Activated CD8-positive, alpha-beta memory T cell treated with anti-CD3 and anti-CD28 coated beads for 24 hours (primary cell): ENCODE results near the gene FASN.

Source experiments
- DNase-seq: peaks from one replicate; pipeline ENCODE4 v3.0.0-alpha.2; 2020

Gene FASN

DNA sequence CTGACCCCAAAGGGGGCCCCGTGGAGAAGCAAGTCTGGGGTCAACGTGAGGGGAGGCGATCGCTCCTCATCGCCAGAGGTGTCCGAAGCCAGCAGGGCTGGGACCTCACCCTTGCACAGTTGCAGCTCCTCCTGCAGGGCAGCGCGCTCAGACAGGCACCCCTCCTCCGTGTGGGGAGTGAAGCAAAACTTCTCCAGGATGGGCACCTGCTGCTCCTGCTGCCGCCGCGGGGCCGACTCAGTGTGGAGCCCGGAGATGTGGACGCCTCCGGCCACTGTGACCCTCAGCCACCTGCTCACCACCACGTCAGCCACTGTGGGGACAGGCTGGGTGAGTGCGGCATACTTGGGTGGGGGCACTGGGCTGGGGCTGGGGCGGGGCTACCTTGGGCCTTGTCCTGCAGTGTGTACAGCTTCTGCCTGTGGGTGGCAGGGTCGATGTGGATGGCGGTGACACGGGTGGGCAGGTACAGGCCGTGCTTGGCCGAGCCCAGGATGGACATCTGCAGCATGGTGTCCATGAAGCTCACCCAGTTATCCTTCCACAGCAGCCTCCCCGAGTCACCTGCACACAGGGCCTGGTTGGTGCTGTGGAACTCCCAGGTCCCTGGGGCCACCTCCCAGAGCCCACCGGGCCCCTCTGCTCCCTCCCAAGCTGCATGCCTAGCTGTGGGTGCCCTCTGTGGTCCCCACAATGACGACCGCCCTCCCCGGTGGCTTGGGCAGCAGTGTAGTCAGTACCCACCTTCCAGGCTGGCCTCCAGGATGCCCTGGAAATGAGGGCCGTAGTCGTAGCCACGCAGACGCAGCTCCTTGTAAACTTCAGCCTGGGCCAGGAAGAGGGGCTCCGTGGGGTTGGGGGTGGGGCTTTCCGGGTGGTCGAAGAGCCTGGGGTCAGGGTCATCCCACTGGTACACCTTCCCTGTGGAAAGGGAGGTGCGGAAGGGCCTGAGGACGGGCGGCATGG is 10.8 kb downstream of the FASN start:
- no peak for DNase-seq

GRCh38 chr17:82085931-82086764 is 11.9 kb downstream of the FASN start:
- DNase-seq: no peak

GRCh38 chr17:82085031-82085861 is 12.8 kb downstream of the FASN start:
- DNase-seq: no peak

DNA sequence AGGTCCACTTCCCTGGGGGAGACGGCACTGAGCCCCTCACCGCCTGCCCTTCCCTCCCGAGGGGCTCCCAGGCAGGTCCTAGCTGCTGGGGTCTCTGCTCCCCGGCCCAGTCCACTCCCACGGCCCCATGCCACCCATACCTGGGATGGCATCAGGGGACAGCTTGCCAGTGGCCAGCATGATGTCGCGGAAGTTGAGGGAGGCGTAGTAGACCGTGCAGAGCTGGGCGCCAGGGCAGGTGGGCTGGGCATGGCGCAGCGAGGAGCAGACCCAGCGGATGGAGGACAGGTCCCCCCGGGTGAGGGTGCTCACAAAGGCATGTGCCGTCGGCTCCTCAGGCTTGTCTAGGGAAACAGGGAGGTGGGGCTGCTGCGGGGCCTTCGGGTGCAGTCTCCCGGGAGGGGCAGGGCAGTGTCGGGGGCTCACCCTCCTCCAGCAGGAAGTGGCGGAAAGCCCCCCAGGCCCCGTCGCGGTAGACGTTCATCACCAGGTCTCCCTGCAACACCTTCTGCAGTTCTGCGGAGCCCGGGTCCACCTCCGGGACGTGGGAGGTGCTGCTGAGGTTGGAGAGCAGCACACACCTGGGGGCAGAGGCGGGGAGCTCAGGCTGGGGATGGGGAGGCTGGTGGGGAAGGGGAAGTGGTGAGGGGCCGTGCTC is 13.5 kb downstream of the FASN start:
- DNase-seq: no peak

DNA sequence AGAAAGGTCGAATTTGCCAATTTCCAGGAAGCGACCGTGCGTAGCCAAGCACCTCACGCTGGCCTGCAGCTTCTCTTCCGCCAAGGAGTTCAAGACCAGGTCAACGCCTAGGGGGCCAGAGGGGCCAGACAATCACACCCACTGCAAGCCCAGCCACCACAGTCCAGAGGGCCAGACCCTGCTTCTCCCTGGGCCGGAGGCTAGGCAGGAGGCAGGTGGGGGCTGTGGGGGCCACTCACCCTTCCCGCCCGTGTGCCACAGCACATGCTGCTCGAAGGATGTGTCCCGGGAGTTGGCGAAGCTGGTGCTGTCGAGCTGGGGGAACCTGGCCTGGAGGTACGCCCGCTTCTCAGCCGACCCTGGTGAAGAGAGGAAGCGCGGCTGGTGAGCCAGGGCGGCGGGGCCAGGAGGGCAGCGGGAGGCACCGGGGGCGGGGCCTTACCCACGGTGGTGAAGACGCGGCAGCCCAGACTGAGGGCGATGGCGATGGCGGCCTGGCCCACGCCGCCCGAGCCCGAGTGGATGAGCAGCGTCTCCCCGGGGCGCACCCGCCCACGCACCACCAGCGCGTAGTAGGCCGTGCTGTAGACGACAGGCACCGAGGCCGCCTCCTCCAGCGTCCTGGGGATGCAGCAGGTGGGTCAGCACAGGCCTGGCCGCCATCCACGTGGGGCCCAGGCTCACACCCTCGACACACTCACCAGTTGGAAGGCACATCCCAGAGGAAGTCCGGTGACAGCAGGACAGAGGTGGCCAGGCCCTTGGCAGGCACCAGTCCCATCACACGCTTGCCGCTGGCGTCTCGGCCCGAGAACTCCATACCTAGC is 14.3 kb downstream of the FASN start:
- no peak for DNase-seq

- no peak for DNase-seq
Observed at GRCh38 chr17:82083009-82083408, 15.0 kb downstream of the FASN start.

DNA sequence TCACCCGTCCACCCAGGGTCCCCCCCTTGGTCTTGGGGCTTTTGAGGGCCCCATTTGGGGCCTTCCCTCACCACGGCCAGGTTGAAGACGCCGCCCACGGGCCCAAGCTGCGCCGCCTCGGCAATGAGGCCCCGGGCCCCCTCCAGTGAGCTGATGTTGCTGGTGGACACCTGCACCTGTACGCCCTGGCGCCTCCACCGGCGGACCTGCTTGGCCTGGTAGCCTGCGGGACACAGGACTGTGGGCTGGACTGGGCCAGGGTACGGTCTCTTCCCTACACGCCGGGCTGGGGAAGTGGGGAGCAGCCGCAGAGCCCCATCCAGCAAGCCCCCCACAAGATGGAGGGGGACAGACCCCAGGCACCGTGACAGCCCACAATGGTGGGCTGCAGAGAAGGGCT is 15.6 kb downstream of the FASN start:
- no peak for DNase-seq

DNA sequence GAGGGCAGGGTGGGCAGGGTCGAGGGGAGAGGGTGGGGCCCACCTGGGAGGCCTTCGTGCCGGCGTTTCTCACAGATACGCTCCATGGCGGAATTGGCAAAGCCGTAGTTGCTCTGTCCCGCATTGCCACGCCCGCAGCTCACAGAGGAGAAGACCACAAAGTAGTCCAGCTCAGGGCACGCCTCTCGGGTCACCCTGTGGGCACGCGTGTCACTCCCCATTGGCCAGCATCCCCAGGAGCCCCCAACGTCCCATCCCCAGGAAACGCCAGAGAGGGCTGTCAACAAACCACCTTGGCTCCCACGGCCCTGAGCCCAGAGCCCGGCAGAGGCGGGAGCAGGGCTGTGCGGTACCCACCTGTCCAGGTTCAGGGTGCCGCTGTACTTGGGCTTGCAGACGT is 16.1 kb downstream of the FASN start:
- DNase-seq: no peak

DNA sequence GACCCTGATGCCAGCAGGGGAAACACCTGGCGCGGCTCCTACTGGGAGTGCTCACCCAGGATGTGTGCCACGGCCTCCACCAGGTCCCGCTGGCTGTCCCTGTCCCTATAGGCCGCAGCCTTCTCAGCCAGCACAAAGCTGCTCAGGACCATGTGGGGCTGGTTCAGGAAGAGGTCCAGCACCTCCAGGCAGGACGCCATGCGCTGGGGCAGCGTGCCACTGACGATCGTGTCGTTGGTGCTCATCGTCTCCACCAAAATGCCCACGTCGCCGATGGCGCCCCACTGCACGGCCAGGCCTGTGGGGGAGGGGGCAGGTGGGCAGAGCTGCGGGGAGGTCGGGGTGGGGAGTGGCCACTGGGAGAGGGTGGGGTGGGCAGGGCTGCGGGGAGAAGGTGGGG is 16.5 kb downstream of the FASN start:
- DNase-seq: no peak

- DNase-seq: no peak
Observed at GRCh38 chr17:82080789-82081464, 17.1 kb downstream of the FASN start.

DNA sequence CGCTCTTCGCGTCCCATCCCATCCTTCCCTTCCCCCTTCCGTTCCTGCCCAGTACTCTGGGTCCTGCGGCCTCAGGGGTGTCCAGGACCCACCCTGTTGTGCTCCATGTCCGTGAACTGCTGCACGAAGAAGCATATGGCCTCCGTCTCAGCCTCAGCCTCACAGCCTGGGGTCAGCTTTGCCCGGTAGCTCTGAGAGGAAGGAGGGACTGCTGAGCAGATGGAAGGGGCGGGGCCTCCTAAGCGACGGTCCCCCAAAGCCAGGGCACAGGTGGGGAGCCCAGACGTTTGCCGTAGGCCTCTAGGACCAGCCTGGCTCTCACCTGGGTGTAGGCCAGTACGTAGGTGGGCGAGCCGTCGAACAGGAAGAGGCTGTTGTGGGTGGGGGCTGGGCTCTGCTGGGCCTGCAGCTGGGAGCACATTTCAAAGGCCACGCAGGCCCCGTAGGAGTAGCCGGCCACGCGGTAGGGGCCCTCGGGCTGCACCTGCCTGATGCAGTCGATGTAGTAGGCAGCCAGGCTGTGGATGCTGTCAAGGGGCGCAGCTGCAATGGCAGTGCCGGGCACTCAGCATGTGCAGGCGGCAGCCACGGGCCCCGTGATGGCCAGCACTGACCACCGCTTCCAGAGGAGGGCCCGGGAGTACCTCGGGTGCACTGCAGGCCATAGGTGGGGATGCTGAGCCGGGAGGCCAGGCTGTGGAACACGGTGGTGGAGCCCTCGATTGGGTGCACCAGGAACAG is 17.8 kb downstream of the FASN start:
- no peak for DNase-seq

- DNase-seq: no peak
Observed at GRCh38 chr17:82079001-82079677, 18.9 kb downstream of the FASN start.

GRCh38 chr17:82078433-82078832 is 19.6 kb downstream of the FASN start:
- DNase-seq: no peak

DNA sequence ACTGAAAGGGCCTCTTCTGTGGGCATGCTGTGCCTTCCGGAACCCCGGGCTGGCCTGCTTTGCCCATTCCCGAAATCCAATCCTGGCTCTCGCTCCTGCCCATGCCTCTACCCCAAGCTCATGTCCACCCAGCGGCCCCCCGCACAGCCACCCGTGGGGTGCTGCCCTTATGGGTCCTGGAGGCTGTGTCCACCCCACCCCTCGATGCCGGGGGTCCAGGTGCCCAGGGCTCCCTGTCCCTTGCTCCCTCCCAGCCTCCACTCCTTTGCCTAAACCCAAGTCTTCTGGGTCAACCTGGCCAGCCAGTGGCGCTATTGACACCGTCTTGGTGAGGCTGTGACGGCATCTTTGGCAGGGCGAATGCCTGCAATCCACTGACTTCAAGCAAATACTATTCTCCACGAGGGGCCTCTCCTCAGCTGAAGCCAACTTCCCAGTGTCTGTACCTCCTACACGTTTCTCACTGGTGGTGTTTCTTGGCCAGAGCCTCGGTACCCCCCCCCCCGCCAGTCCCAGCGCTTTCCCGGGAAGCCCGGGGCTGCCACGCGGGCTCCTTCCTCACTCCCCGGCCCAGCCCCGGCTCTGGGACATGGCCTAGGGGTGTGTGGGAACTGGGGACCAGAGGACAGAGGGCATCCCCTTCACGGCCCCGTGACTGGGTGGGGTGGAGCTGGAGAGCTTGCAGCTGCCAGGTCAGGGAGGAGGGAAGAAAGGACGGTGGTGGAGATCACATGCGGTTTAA is 20.2 kb downstream of the FASN start:
- no peak for DNase-seq

- no peak for DNase-seq
Observed at GRCh38 chr17:82076785-82077591, 21.0 kb downstream of the FASN start.

DNA sequence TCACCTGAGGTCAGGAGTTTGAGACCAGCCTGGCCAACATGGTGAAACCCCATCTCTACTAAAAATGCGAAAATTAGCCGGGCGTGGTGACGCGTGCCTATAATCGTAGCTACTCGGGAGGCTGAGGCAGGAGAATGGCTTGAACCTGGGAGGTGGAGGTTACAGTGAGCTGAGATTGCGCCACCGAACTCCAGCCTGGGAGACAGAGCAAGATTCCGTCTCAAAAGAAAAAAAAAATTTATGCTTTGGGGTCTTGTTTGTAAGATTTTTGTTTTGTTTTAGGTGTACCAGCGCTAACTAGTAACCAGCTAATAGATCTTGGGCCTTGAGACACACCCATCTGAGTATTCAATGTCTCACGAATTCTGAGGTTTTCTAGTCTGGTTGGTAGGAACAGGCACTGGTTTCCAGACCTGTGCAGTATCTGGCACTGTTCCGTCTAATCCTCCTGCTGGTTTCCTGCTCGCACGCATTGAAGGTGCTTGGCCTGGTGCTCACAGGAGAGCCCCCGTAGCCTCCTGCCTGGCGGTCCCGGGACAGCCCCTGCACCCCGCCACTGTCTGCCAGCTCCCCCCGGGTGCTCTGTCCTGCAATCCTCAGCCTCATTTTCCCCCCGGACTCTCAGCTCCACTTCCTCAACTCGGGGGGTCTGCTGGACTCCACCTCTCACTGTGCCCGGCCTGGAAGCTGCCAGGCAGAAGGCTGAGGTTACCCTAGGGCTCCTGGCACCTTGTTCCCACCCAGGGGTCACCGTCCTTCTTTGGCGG is 21.8 kb downstream of the FASN start:
- no peak for DNase-seq

GRCh38 chr17:82073446-82073845 is 24.6 kb downstream of the FASN start:
- no peak for DNase-seq
